ENCODE measurements around the gene NPRL2. TPM values are rescaled to one million over a fixed set of nuclear protein-coding genes. Genes with fewer than 3 reads are reported as not detected.
A peak's percentile ranks its signal among the peaks of the same experiment; 100 is the strongest.

Gene NPRL2
- total and polyA plus RNA-seq, 2 of the 13 experiments (the other 11 are each of a cell fraction or from before 2014, with no cell fraction given) = 30.6 to 51.4 TPM

GRCh38 chr3:50337175-50337861, 13.3 kb downstream of the NPRL2 start (continued):
- TF ChIP-seq ZNF451 (CRISPR knock-in tag; IDR thresholded peaks at IDR 0.05) (no peak; the same call in none of the 2 replicates), ZBTB1 (CRISPR knock-in tag; IDR thresholded peaks at IDR 0.05; ENCODE audit: borderline replicate concordance) (no peak), ZNF546 (CRISPR knock-in tag; conservative IDR thresholded peaks at IDR 0.05) (peak; percentile 99), TBX2 (CRISPR knock-in tag; IDR thresholded peaks at IDR 0.05; ENCODE audit: borderline replicate concordance) (peak; percentile 62), ZNF329 (CRISPR knock-in tag; IDR thresholded peaks at IDR 0.05; ENCODE audit: low read depth) (no peak; the same call in 1 of the 2 replicates), HOXA7 (CRISPR knock-in tag; IDR thresholded peaks at IDR 0.05) (peak; percentile 86; the same call in 1 of the 2 replicates), TGIF2 (CRISPR knock-in tag; IDR thresholded peaks at IDR 0.05) (peak; percentile 88), NFRKB (IDR thresholded peaks at IDR 0.05) (no peak), ZNF597 (CRISPR knock-in tag; IDR thresholded peaks at IDR 0.05) (no peak), ZNF652 (CRISPR knock-in tag; IDR thresholded peaks at IDR 0.05; ENCODE audit: borderline replicate concordance, low read depth) (no peak), ZNF503 (CRISPR knock-in tag; IDR thresholded peaks at IDR 0.05) (no peak; the same call in 1 of the 2 replicates), MXD4 (CRISPR knock-in tag; IDR thresholded peaks at IDR 0.05) (peak; percentile 93), NFE2L2 (IDR thresholded peaks at IDR 0.05; ENCODE audit: low read length) (no peak), ZBTB46 (CRISPR knock-in tag; IDR thresholded peaks at IDR 0.05; ENCODE audit: borderline replicate concordance) (no peak; the same call in 1 of the 2 replicates), ATF7-NPFF (CRISPR knock-in tag; IDR thresholded peaks at IDR 0.05; ENCODE audit: low read depth) (peak; percentile 86), ZSCAN9 (CRISPR knock-in tag; IDR thresholded peaks at IDR 0.05; ENCODE audit: borderline replicate concordance) (peak; percentile 13; the same call in 1 of the 2 replicates), EP300 (IDR thresholded peaks at IDR 0.05; ENCODE audit: low read depth in 2 of 2, low read length in 2 of 2) (no peak), EP300 (CRISPR knock-in tag; IDR thresholded peaks at IDR 0.05; ENCODE audit: borderline replicate concordance) (no peak), ZNF343 (CRISPR knock-in tag; IDR thresholded peaks at IDR 0.05) (peak; percentile 68; the same call in 1 of the 2 replicates), XBP1 (CRISPR knock-in tag; IDR thresholded peaks at IDR 0.05) (no peak), MTERF4 (CRISPR knock-in tag; IDR thresholded peaks at IDR 0.05) (peak; percentile 91), ZMYM2 (CRISPR knock-in tag; IDR thresholded peaks at IDR 0.05) (peak; percentile 72; the same call in 1 of the 2 replicates), ZNF430 (CRISPR knock-in tag; IDR thresholded peaks at IDR 0.05) (peak; percentile 98), ZMAT5 (CRISPR knock-in tag; IDR thresholded peaks at IDR 0.05; ENCODE audit: borderline replicate concordance, low read depth) (no peak), HHEX (CRISPR knock-in tag; IDR thresholded peaks at IDR 0.05) (no peak)

All from HepG2 (cell line).